Thymus (tissue), 11 donors: Measurements from ENCODE around the gene GHSR. TPM values are rescaled to one million over a fixed set of nuclear protein-coding genes. Genes with fewer than 3 reads are reported as not detected.

Source experiments
- DNase-seq, 9 donors: peaks; one replicate each; pipeline ENCODE4 v3.0.0-alpha.2; 2013; ENCODE audit warnings: low spot score in 9 of 9, low read depth in 6 of 9, missing footprints in 1 of 9
- H3K27ac ChIP-seq, 2 donors: one replicate each; pipeline ENCODE4 v1.5.1; 2013; ENCODE audit warnings: control low read depth in 1 of 2, low read depth in 1 of 2, low read length in 1 of 2, mild to moderate bottlenecking in 1 of 2, moderate library complexity in 1 of 2
- H3K27me3 ChIP-seq, 2 donors: one replicate each; pipeline ENCODE4 v1.5.1; 2013; ENCODE audit warnings: low read length in 1 of 2; ENCODE audit not compliant: control insufficient read depth in 2 of 2, insufficient read depth in 1 of 2
- H3K36me3 ChIP-seq, 2 donors: one replicate each; pipeline ENCODE4 v1.5.1; 2013; ENCODE audit warnings: low read length in 1 of 2, mild to moderate bottlenecking in 1 of 2, moderate library complexity in 1 of 2; ENCODE audit not compliant: control insufficient read depth in 2 of 2, insufficient read depth in 2 of 2
- H3K4me1 ChIP-seq, 2 donors: one replicate each; pipeline ENCODE4 v1.5.1; 2013; ENCODE audit warnings: low read length in 2 of 2; ENCODE audit not compliant: control insufficient read depth in 2 of 2, insufficient read depth in 2 of 2
- H3K4me3 ChIP-seq, 2 donors: one replicate each; pipeline ENCODE4 v1.5.1; 2013; ENCODE audit warnings: low read length in 2 of 2, control low read depth in 1 of 2, mild to moderate bottlenecking in 1 of 2
- H3K9me3 ChIP-seq, 2 donors: one replicate each; pipeline ENCODE4 v1.5.1; 2013; ENCODE audit warnings: low read length in 1 of 2, mild to moderate bottlenecking in 1 of 2; ENCODE audit not compliant: control insufficient read depth in 2 of 2, insufficient read depth in 1 of 2
- WGBS: extraction: QIAGEN DNeasy Blood & Tissue Kit; methylation state at CpG from one replicate; pipeline ENCODE4 v1.1.7; 2013; 5-methylcytosine and 5-hydroxymethylcytosine counted together
- polyA plus RNA-seq: library from polyadenylated mRNA; stranded (reverse); fragments of 200-250 nt; gene quantifications from one replicate; pipeline ENCODE4 v1.2.3, GENCODE V29; 2013
- total RNA-seq: library from RNA; stranded (reverse); fragments of 120-200 nt; gene quantifications from one replicate; pipeline ENCODE4 v1.2.4, GENCODE V29; 2013
- donor health status: healthy.

GHSR gene
- total and polyA plus RNA-seq, 2 donors = not detected

DNA sequence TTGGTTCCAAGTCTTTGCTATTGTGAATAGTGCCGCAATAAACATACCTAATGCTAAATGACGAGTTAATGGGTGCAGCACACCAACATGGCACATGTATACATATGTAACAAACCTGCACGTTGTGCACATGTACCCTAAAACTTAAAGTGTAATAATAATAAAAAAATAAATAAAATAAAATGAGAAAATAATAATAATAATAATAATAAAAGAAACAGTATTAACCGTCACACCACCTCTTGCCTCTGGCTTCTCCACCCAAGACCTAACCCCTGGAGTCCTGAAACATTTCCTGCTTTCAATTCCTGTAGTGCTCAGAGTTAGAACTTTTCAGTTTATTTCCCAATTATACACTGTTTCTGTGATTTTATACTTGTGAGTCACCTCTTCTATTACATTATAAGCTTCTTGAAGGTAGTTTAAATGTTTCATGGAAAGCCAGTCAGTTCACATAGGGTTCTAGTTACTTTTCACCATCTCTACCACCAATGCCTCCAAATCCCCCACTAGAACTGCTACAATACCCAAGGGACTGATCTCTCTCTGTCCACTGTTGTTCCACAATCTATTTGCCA lies 18.4 kb upstream of the GHSR start:
- Histone ChIP-seq H3K36me3 (no peaks in the 10 kb centered on the region), H3K27ac (no peak overlapping the region), H3K27me3 (no peaks in the 10 kb centered on the region), H3K4me3 (no peak overlapping the region), H3K4me1 (no peaks in the 10 kb centered on the region), H3K9me3 (no peaks in the 10 kb centered on the region)
- no peak for DNase-seq
- 86% methylated on average over 4 of the region's 4 CpGs for WGBS

DNA sequence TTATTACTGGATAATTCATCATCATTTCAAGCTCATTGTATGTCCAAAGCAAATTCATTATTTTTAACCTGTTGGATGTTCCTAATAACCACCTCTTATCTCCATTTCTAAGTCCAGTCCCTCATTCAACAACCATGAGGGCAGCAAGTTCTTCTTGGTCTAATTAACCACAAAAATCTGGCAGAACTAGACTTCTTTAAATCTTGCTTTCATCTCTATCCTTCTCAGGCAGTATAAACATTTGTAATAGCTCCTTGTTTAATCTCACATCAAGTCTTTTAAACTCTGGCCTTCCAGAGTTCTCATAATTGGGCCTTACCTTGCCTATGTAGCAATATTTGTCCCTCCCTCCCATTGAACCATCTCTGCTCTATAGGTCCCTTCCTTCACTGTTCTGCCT lies 17.0 kb upstream of the GHSR start:
- Histone ChIP-seq H3K36me3 (no peaks in the 10 kb centered on the region), H3K4me3 (no peak overlapping the region), H3K27ac (no peak overlapping the region), H3K9me3 (no peaks in the 10 kb centered on the region), H3K4me1 (no peaks in the 10 kb centered on the region), H3K27me3 (no peaks in the 10 kb centered on the region)
- DNase-seq = no peak

- no peak for DNase-seq
- H3K4me3 ChIP-seq = no peak overlapping the region
- H3K9me3 ChIP-seq = no peaks in the 10 kb centered on the region
- WGBS = 95% methylated on average over 6 of the region's 6 CpGs
- no peaks in the 10 kb centered on the region for H3K36me3 ChIP-seq
- no peaks in the 10 kb centered on the region for H3K4me1 ChIP-seq
- no peaks in the 10 kb centered on the region for H3K27me3 ChIP-seq
- H3K27ac ChIP-seq = no peak overlapping the region
Measured at GRCh38 chr3:172464306-172464705, 16.1 kb upstream of the GHSR start.

GRCh38 chr3:172461530-172462138 lies 13.4 kb upstream of the GHSR start:
- Histone ChIP-seq H3K36me3 (no peaks in the 10 kb centered on the region), H3K27me3 (peaks cover 0 to 2% of the 10 kb centered on the region in 2 donors), H3K9me3 (no peaks in the 10 kb centered on the region), H3K27ac (no peak overlapping the region), H3K4me3 (no peak overlapping the region), H3K4me1 (no peaks in the 10 kb centered on the region)
- WGBS = 45% methylated on average over 5 of the region's 5 CpGs
- peak in 6 of 9 donors; percentile 10 to 54 (median 20) for DNase-seq

- no peak for DNase-seq
- Histone ChIP-seq H3K27me3 (peaks cover 0 to 17% of the 10 kb centered on the region in 2 donors), H3K36me3 (no peaks in the 10 kb centered on the region), H3K9me3 (no peaks in the 10 kb centered on the region), H3K27ac (no peak overlapping the region), H3K4me3 (no peak overlapping the region), H3K4me1 (no peaks in the 10 kb centered on the region)
- WGBS = 97% methylated on average over 3 of the region's 3 CpGs
Measured at GRCh38 chr3:172456404-172456803, 8.1 kb upstream of the GHSR start.

DNA sequence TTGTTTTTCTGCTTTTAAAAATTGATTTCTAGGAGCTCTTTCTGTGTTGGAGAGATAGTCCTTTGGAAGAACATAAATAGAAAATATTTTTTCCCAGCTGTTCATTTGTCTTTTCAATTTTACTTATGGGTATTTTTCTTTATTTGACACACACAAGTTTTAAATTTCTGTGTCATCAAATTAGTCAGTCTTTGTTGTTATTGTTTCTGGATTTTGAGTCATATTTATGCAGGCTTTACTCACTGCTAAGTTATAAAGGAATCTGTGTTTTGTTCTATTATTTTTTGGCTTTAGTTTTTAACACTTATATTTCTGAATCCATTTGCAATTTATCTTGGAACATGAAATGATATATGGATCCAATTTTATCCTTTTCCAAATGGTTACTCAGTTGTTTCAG lies 5.9 kb upstream of the GHSR start:
- peaks cover 0 to 4% of the 10 kb centered on the region in 2 donors for H3K9me3 ChIP-seq
- H3K36me3 ChIP-seq = no peaks in the 10 kb centered on the region
- no peak overlapping the region for H3K4me3 ChIP-seq
- no peak overlapping the region for H3K27ac ChIP-seq
- H3K27me3 ChIP-seq = peaks cover 6 to 39% of the 10 kb centered on the region in 2 donors
- no peak for DNase-seq
- H3K4me1 ChIP-seq = no peaks in the 10 kb centered on the region

DNA sequence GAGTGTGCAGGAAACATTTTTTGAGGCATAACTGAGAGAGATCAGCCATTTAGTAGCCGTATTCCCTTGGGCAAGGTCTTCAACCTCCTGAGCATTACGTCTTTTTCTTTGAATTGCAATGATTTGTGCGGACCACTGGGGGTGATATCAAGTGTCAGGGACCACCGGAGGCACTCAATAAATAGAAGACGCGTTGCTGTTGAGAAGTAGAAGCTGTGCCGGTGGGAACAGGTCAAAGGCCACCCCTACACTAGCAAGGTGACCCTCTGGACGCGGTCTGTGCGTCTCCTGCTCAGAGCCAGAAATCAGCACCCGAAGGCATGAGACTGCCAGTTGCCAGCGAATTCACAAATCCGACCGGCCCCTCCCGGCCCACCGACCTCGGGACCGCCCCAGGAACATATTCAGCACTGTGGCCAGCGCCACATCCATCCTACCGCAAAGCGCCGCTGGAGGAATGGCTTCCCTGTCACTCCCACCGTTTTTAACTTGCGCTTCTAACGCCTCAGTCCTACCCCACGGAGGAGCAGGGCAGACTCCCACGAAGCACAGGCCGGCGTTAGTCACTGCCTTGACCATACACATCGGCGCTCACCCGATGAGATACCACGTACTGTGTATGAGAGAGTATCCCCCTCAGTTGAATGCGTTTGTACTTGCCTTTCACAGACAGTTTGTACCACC lies 1.4 kb upstream of the GHSR start:
- Histone ChIP-seq H3K4me3 (no peak overlapping the region), H3K4me1 (peaks cover 0 to 7% of the 10 kb centered on the region in 2 donors), H3K27me3 (peaks cover 31 to 77% of the 10 kb centered on the region in 2 donors), H3K36me3 (no peaks in the 10 kb centered on the region), H3K27ac (no peak overlapping the region), H3K9me3 (peaks cover 0 to 11% of the 10 kb centered on the region in 2 donors)
- 9% methylated on average over 34 of the region's 34 CpGs for WGBS
- peak in 4 of 9 donors; percentile 11 to 37 (median 16) for DNase-seq

DNA sequence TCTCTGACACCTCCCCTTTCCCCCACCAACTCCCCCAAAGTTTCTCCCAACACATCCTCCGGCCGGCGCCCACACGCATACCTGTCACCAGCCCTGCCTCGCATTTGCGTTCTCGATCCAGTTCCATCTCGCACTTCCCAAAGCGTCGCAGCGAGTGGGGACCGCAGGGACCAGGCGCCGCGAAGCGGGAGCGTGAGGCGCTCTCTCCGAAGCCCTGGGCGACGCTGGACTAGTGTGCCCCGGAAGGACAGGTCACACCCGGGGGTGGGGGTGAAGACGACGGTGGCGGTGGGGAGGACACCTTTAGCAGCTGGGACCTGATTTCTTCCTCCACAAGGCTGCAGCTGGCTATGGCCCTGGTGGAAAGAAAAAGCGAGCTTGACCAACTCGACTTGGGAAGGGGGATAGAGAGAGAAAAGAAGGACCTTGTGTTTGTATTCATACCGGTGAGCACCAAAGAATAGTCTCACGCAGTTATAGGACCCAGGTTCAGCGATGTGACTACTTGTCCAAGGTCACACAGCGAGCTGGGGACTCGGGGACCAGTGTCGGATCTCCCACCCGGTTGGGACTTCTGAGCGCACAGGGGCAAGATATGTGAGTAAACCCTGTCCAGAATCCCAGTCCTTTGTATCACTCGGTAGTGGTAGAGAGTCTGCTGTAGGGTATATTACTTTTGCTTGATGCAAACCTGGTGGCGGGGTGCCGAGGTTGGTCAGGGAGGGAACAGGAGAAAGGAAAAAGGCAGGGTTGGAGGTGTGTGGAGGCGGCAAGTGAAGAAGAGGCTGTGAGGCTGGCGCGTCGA lies 607 bp upstream of the GHSR start:
- no peak for DNase-seq
- Histone ChIP-seq H3K4me1 (peaks cover 0 to 7% of the 10 kb centered on the region in 2 donors), H3K27ac (no peak overlapping the region), H3K27me3 (peaks cover 31 to 78% of the 10 kb centered on the region in 2 donors), H3K36me3 (no peaks in the 10 kb centered on the region), H3K9me3 (peaks cover 0 to 11% of the 10 kb centered on the region in 2 donors), H3K4me3 (no peak overlapping the region)
- 12% methylated on average over 43 of the region's 43 CpGs for WGBS

- H3K27me3 ChIP-seq = peaks cover 33 to 67% of the 10 kb centered on the region in 2 donors
- H3K9me3 ChIP-seq = peaks cover 0 to 11% of the 10 kb centered on the region in 2 donors
- no peak for DNase-seq
- H3K4me3 ChIP-seq = no peak overlapping the region
- 95% methylated on average over 3 of the region's 3 CpGs for WGBS
- H3K36me3 ChIP-seq = no peaks in the 10 kb centered on the region
- H3K27ac ChIP-seq = no peak overlapping the region
- peaks cover 0 to 7% of the 10 kb centered on the region in 2 donors for H3K4me1 ChIP-seq
Measured at GRCh38 chr3:172446198-172446597, 2.1 kb downstream of the GHSR start.
